Measurements from ENCODE around the gene BIVM. TPM values are rescaled to one million over a fixed set of nuclear protein-coding genes. Genes with fewer than 3 reads are reported as not detected.

The BIVM gene
- total RNA-seq, 1 donor from 2014 or later: 6.4 TPM

- Mint-ChIP-seq H3K36me3 (ENCODE audit: low read depth) (no peaks in the 10 kb centered on the region), H3K4me3 (peak overlapping the region; percentile 85), H3K27me3 (peaks cover 7% of the 10 kb centered on the region), H3K4me1 (peaks cover 18% of the 10 kb centered on the region), H3K9me3 (no peaks in the 10 kb centered on the region), H3K27ac (no peak overlapping the region)
- DNase-seq (peak; percentile 79), ATAC-seq (ENCODE audit: low read depth) (peak; percentile 89)
- intact Hi-C loops (cut with micrococcal nuclease): loop anchor here (1.0 kb wide), 5 partner anchors 27 to 220 kb away; partner anchors contain the start of genes TEX30 and TPP2
- ChIA-PET POLR2A (interaction anchor here (1.2 to 2.1 kb wide), 4 partner anchors 27 to 204 kb away, joined by 9 to 18 read pairs (median 11); partner anchors contain the start of genes TEX30 and TPP2), CTCF (interaction anchor here (0.7 to 2.0 kb wide), 10 partner anchors 16 to 221 kb away, joined by 3 to 6 read pairs (median 5); partner anchors contain the start of genes ERCC5, TEX30 and TPP2)
- TF ChIP-seq, protein P1, sequence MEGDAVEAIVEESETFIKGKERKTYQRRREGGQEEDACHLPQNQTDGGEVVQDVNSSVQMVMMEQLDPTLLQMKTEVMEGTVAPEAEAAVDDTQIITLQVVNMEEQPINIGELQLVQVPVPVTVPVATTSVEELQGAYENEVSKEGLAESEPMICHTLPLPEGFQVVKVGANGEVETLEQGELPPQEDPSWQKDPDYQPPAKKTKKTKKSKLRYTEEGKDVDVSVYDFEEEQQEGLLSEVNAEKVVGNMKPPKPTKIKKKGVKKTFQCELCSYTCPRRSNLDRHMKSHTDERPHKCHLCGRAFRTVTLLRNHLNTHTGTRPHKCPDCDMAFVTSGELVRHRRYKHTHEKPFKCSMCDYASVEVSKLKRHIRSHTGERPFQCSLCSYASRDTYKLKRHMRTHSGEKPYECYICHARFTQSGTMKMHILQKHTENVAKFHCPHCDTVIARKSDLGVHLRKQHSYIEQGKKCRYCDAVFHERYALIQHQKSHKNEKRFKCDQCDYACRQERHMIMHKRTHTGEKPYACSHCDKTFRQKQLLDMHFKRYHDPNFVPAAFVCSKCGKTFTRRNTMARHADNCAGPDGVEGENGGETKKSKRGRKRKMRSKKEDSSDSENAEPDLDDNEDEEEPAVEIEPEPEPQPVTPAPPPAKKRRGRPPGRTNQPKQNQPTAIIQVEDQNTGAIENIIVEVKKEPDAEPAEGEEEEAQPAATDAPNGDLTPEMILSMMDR (IDR thresholded peaks at IDR 0.05): no peak
Observed at GRCh38 chr13:102800145-102801041, 1.5 kb downstream of the BIVM start.

DNA sequence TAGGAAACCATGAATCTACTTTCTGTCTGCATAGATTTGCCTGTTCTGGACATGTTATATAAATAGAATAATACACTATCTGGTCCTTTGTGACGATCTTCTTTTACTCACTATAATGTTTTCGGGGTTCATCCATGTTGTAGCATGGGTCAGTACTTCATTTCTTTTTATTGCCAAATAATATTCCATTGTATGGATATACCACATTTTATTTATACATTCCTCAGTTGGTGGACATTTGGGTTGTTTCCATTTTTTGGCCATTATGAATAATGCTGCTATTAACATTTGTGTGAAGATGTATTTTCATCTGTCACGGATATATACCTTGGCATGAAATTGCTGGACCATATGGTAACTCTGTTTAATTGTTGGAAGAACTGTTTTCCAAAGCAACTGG, 6.8 kb downstream of the BIVM start:
- peaks cover 3% of the 10 kb centered on the region for H3K4me1 Mint-ChIP-seq
- CTCF ChIA-PET: no interaction called here

DNA sequence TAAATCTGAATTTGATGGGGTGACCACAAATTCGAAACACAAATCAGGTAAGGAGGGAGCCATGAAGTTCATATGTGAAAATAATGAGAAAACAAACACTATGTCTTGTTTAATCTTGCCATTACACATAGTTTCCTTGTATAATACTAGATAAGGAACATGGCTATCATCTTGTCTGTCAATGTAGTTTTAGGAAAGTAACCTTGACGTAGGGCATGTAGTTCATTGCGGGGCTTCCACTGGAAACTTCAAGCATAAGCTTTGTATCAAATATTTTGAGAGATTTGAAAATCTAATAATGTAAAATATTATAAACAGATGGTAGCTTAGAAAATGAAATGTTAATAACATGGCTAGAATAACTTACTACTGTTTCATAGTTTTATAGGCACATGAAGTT, 8.8 kb downstream of the BIVM start:
- DNase-seq (no peak), ATAC-seq (ENCODE audit: low read depth) (no peak)
- Mint-ChIP-seq H3K27ac (no peak overlapping the region), H3K9me3 (peaks cover 5% of the 10 kb centered on the region), H3K36me3 (ENCODE audit: low read depth) (peaks cover 10% of the 10 kb centered on the region), H3K4me3 (no peak overlapping the region), H3K27me3 (no peaks in the 10 kb centered on the region), H3K4me1 (no peaks in the 10 kb centered on the region)
- intact Hi-C loops (cut with micrococcal nuclease): no loop called here
- TF ChIP-seq, protein P1 (IDR thresholded peaks at IDR 0.05): no peak
- POLR2A ChIA-PET: no interaction called here
- CTCF ChIA-PET: no interaction called here

More for the DNA sequence above, 6.8 kb downstream of the BIVM start:
- DNase-seq (no peak), ATAC-seq (ENCODE audit: low read depth) (no peak)
- no peak overlapping the region for H3K4me3 Mint-ChIP-seq
- intact Hi-C loops (cut with micrococcal nuclease): no loop called here
- H3K27ac Mint-ChIP-seq: no peak overlapping the region
- H3K27me3 Mint-ChIP-seq: no peaks in the 10 kb centered on the region
- POLR2A ChIA-PET: no interaction called here
- no peaks in the 10 kb centered on the region for H3K36me3 Mint-ChIP-seq (ENCODE audit: low read depth)
- TF ChIP-seq, protein P1 (IDR thresholded peaks at IDR 0.05): no peak
- no peaks in the 10 kb centered on the region for H3K9me3 Mint-ChIP-seq

DNA sequence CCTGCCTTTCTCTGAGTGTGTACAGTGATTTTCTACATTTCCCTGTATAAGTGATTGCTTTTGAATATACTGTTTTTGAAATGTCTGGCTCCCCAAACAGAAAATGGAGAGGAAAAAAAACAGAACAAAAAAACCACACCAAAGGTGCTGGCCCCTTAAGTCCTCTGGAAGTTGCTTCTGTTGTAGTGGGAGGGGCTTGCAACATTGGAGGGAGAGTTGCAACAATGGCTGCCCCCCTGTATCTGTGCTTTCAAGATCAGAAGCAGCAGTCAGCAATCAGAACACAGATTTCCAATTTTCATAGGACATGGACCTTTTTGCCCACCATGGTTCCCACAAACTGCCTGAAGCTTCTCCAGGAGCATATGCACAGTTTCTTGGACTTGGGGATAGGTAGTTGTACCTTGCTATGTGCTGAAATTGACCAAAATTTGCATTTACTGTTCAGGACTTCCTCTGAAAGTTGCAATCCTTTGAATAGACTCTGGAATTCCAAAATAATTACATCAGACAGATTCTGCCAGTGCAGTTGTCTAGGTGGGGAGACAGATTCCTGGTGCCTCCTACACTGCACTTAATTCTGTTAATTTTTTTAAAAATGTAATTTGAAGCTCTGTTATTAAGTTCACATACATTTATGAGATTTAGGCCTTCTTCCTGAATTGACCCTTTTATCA, 13.8 kb downstream of the BIVM start:
- DNase-seq (no peak), ATAC-seq (ENCODE audit: low read depth) (no peak)
- H3K27me3 Mint-ChIP-seq: no peaks in the 10 kb centered on the region
- ChIA-PET POLR2A (no interaction called here), CTCF (interaction anchor here (0.8 kb wide), 1 partner anchor 11 kb away, joined by 3 read pairs; no protein-coding TSS in a partner anchor)
- TF ChIP-seq, protein P1 (IDR thresholded peaks at IDR 0.05): no peak
- peaks cover 5% of the 10 kb centered on the region for H3K9me3 Mint-ChIP-seq
- H3K36me3 Mint-ChIP-seq (ENCODE audit: low read depth): peaks cover 16% of the 10 kb centered on the region
- H3K27ac Mint-ChIP-seq: no peak overlapping the region
- intact Hi-C loops (cut with micrococcal nuclease): no loop called here
- H3K4me3 Mint-ChIP-seq: no peak overlapping the region
- no peaks in the 10 kb centered on the region for H3K4me1 Mint-ChIP-seq
